Hepatocyte (in vitro differentiated cells): ENCODE results near the gene PRSS57.
"Not testable (repeated sequence)": the region's sequence is repeated elsewhere in the genome, so short reads cannot be mapped to it uniquely, and the experiment has no call there.

Experiments
- CTCF ChIP-seq: fragments of 200-600 bp; sonication (generic); IDR thresholded peaks from 2 replicates; pipeline ENCODE4 v1.5.1; 2016; ENCODE audit warnings: antibody characterized with exemption, mild to moderate bottlenecking; ENCODE audit not compliant: poor library complexity
- EZH2 ChIP-seq: fragments of 200-600 bp; sonication (generic); IDR thresholded peaks from 2 replicates; pipeline ENCODE4 v1.6.1; 2016; ENCODE audit warnings: antibody characterized with exemption, mild to moderate bottlenecking, borderline replicate concordance

GRCh38 chr19:702847-703246 is 7.6 kb upstream of the PRSS57 start:
- not testable (repeated sequence) for TF ChIP-seq CTCF, EZH2
